Large intestine (tissue), 3 donors: ENCODE results near the gene PPIL6. TPM values are rescaled to one million over a fixed set of nuclear protein-coding genes. Genes with fewer than 3 reads are reported as not detected.

Experiments used
- DNase-seq, 2 donors: peaks; one replicate each; pipeline versions ENCODE4 v3.0.0 to v3.0.0-alpha.2; 2013
- H3K27ac ChIP-seq: one replicate; pipeline ENCODE4 v1.5.1; 2013; ENCODE audit warnings: low read length
- H3K27me3 ChIP-seq: 2 replicates; pipeline ENCODE4 v1.6.1; 2013; ENCODE audit warnings: low read length; ENCODE audit not compliant: control insufficient read depth, insufficient read depth
- H3K36me3 ChIP-seq: 2 replicates; pipeline ENCODE4 v1.6.1; 2013; ENCODE audit warnings: low read length; ENCODE audit not compliant: control insufficient read depth, insufficient read depth
- H3K4me1 ChIP-seq: one replicate; pipeline ENCODE4 v1.6.1; 2013; ENCODE audit warnings: low read length; ENCODE audit not compliant: control insufficient read depth, insufficient read depth
- H3K4me3 ChIP-seq: one replicate; pipeline ENCODE4 v1.5.1; 2013; ENCODE audit warnings: low read length
- H3K9me3 ChIP-seq: one replicate; pipeline ENCODE4 v1.6.1; 2013; ENCODE audit warnings: mild to moderate bottlenecking, low read depth, low read length, moderate library complexity; ENCODE audit not compliant: control insufficient read depth
- WGBS: methylation state at CpG from one replicate; pipeline ENCODE4 v1.1.5; 2013; ENCODE audit warnings: low lambda C conversion rate; ENCODE audit not compliant: insufficient coverage; 5-methylcytosine and 5-hydroxymethylcytosine counted together
- polyA plus RNA-seq: library from polyadenylated mRNA; unstranded; fragments of 120-200 nt; gene quantifications from one replicate; pipeline ENCODE4 v1.2.1, GENCODE V29; 2013

Gene PPIL6
- polyA plus RNA-seq, 1 donor = 3.8 TPM

- H3K4me1 ChIP-seq = peaks cover 17% of the 10 kb centered on the region
- WGBS = 3% methylated on average over 4 of the region's 25 CpGs
- H3K36me3 ChIP-seq = peaks cover 25% of the 10 kb centered on the region
- peak overlapping the region; percentile 99 for H3K27ac ChIP-seq
- DNase-seq = peak in 1 of 2 donors; percentile 73
- H3K4me3 ChIP-seq = peak overlapping the region; percentile 92
- H3K9me3 ChIP-seq = no peaks in the 10 kb centered on the region
- H3K27me3 ChIP-seq = no peaks in the 10 kb centered on the region
These were observed 59.2 kb downstream of the PPIL6 start for GRCh38 chr6:109381061-109381746.

- Histone ChIP-seq H3K36me3 (peaks cover 40% of the 10 kb centered on the region), H3K27ac (peak overlapping the region; percentile 99), H3K27me3 (no peaks in the 10 kb centered on the region), H3K9me3 (no peaks in the 10 kb centered on the region), H3K4me3 (peak overlapping the region; percentile 92), H3K4me1 (peaks cover 7% of the 10 kb centered on the region)
- no CpG with 5 or more reads among the region's 2 CpGs for WGBS
- DNase-seq = no peak
These were observed 60.7 kb downstream of the PPIL6 start for GRCh38 chr6:109379711-109380110.

- Histone ChIP-seq H3K9me3 (no peaks in the 10 kb centered on the region), H3K4me1 (peaks cover 3% of the 10 kb centered on the region), H3K27me3 (no peaks in the 10 kb centered on the region), H3K4me3 (no peak overlapping the region), H3K27ac (no peak overlapping the region), H3K36me3 (peaks cover 55% of the 10 kb centered on the region)
- no CpG with 5 or more reads among the region's 3 CpGs for WGBS
- no peak for DNase-seq
These were observed 62.7 kb downstream of the PPIL6 start for GRCh38 chr6:109377717-109378116.

- H3K4me1 ChIP-seq = peaks cover 3% of the 10 kb centered on the region
- H3K27ac ChIP-seq = no peak overlapping the region
- 100% methylated on average over 3 of the region's 4 CpGs for WGBS
- no peaks in the 10 kb centered on the region for H3K27me3 ChIP-seq
- peaks cover 69% of the 10 kb centered on the region for H3K36me3 ChIP-seq
- no peak for DNase-seq
- H3K4me3 ChIP-seq = no peak overlapping the region
- no peaks in the 10 kb centered on the region for H3K9me3 ChIP-seq
These were observed 66.0 kb downstream of the PPIL6 start for GRCh38 chr6:109374326-109374892.

GRCh38 chr6:109373762-109374161 is 66.7 kb downstream of the PPIL6 start:
- no peak for DNase-seq
- 100% methylated on average over 2 of the region's 4 CpGs for WGBS
- H3K27me3 ChIP-seq = no peaks in the 10 kb centered on the region
- peaks cover 66% of the 10 kb centered on the region for H3K36me3 ChIP-seq
- H3K4me3 ChIP-seq = no peak overlapping the region
- H3K9me3 ChIP-seq = no peaks in the 10 kb centered on the region
- H3K4me1 ChIP-seq = no peaks in the 10 kb centered on the region
- H3K27ac ChIP-seq = no peak overlapping the region

GRCh38 chr6:109373331-109373730 is 67.1 kb downstream of the PPIL6 start:
- Histone ChIP-seq H3K4me1 (no peaks in the 10 kb centered on the region), H3K9me3 (no peaks in the 10 kb centered on the region), H3K36me3 (peaks cover 69% of the 10 kb centered on the region), H3K27me3 (no peaks in the 10 kb centered on the region), H3K27ac (no peak overlapping the region), H3K4me3 (no peak overlapping the region)
- WGBS = no CpG with 5 or more reads among the region's 4 CpGs
- DNase-seq = no peak

GRCh38 chr6:109372130-109372529 is 68.3 kb downstream of the PPIL6 start:
- Histone ChIP-seq H3K9me3 (no peaks in the 10 kb centered on the region), H3K36me3 (peaks cover 66% of the 10 kb centered on the region), H3K27ac (no peak overlapping the region), H3K4me1 (no peaks in the 10 kb centered on the region), H3K27me3 (no peaks in the 10 kb centered on the region), H3K4me3 (no peak overlapping the region)
- no peak for DNase-seq
- WGBS = no CpG with 5 or more reads among the region's 2 CpGs

GRCh38 chr6:109370792-109371191 is 69.6 kb downstream of the PPIL6 start:
- peaks cover 62% of the 10 kb centered on the region for H3K36me3 ChIP-seq
- no peaks in the 10 kb centered on the region for H3K9me3 ChIP-seq
- H3K27ac ChIP-seq = no peak overlapping the region
- H3K4me3 ChIP-seq = no peak overlapping the region
- no peaks in the 10 kb centered on the region for H3K4me1 ChIP-seq
- H3K27me3 ChIP-seq = no peaks in the 10 kb centered on the region
- WGBS = no CpG with 5 or more reads among the region's 3 CpGs
- no peak for DNase-seq

GRCh38 chr6:109370336-109370735 is 70.1 kb downstream of the PPIL6 start:
- Histone ChIP-seq H3K27me3 (no peaks in the 10 kb centered on the region), H3K4me1 (no peaks in the 10 kb centered on the region), H3K36me3 (peaks cover 61% of the 10 kb centered on the region), H3K9me3 (no peaks in the 10 kb centered on the region), H3K27ac (no peak overlapping the region), H3K4me3 (no peak overlapping the region)
- no peak for DNase-seq
- no CpG with 5 or more reads among the region's 1 CpG for WGBS

GRCh38 chr6:109369728-109370127 is 70.7 kb downstream of the PPIL6 start:
- Histone ChIP-seq H3K27ac (no peak overlapping the region), H3K4me3 (no peak overlapping the region), H3K27me3 (no peaks in the 10 kb centered on the region), H3K4me1 (no peaks in the 10 kb centered on the region), H3K9me3 (no peaks in the 10 kb centered on the region), H3K36me3 (peaks cover 59% of the 10 kb centered on the region)
- no peak for DNase-seq
- WGBS = 93% methylated on average over 3 of the region's 4 CpGs
